Gastroesophageal sphincter (tissue), 4 donors: ENCODE results near the gene ATP9B. TPM values are rescaled to one million over a fixed set of nuclear protein-coding genes. Genes with fewer than 3 reads are reported as not detected.

ENCODE experiments used
- ATAC-seq: fragments of 150-250 bp; one replicate; pipeline ENCODE4 v1.9.1; 2016; ENCODE audit warnings: mild to moderate bottlenecking, moderate library complexity
- H3K27ac ChIP-seq, 4 donors: fragments of 200-600 bp; sonication (generic) in 3 of 4; 1 replicate in 3 of 4; 2 replicates in 1 of 4; pipeline ENCODE4 v1.5.1; 2016 to 2019
- H3K27me3 ChIP-seq: fragments of 200-600 bp; sonication (generic); one replicate; pipeline ENCODE4 v1.5.1; 2019
- H3K36me3 ChIP-seq, 2 donors: fragments of 200-600 bp; sonication (generic); one replicate each; pipeline ENCODE4 v1.5.1; 2019; ENCODE audit warnings: control low read depth in 1 of 2
- H3K4me1 ChIP-seq, 3 donors: fragments of 200-600 bp; sonication (generic); 1 replicate in 2 of 3; 2 replicates in 1 of 3; pipeline ENCODE4 v1.5.1; 2016 to 2019; ENCODE audit warnings: control low read depth in 2 of 3
- H3K4me3 ChIP-seq, 2 donors: fragments of 200-600 bp; sonication (generic); one replicate each; pipeline ENCODE4 v1.5.1; 2019; ENCODE audit warnings: mild to moderate bottlenecking in 1 of 2, moderate library complexity in 1 of 2
- H3K9me3 ChIP-seq, 3 donors: fragments of 200-600 bp; sonication (generic); one replicate each; pipeline ENCODE4 v1.5.1; 2017 to 2019; ENCODE audit warnings: control low read depth in 2 of 3
- CTCF ChIP-seq, 4 experiments: fragments of 200-600 bp in 2 of 4; fragments of 450-650 bp in 2 of 4; sonication (generic) in 1 of 4; IDR thresholded peaks; one replicate each; pipeline ENCODE4 v1.5.1; 2017 to 2019; ENCODE audit warnings: antibody characterized with exemption in 4 of 4, mild to moderate bottlenecking in 2 of 4, moderate library complexity in 2 of 4
- EP300 ChIP-seq: sonication (generic); formaldehyde crosslinking; IDR thresholded peaks from one replicate; pipeline ENCODE4 v1.6.1; 2017; ENCODE audit warnings: antibody characterized with exemption, mild to moderate bottlenecking
- POLR2A ChIP-seq, 2 donors: fragments of 450-650 bp; IDR thresholded peaks; one replicate each; pipeline ENCODE4 v1.6.1; 2017; ENCODE audit warnings: antibody characterized with exemption in 2 of 2, mild to moderate bottlenecking in 2 of 2, moderate library complexity in 1 of 2
- POLR2AphosphoS5 ChIP-seq: sonication (generic); formaldehyde crosslinking; IDR thresholded peaks from one replicate; pipeline ENCODE4 v1.6.1; 2017; ENCODE audit warnings: antibody characterized with exemption
- WGBS, 2 donors: methylation state at CpG; one replicate each; pipeline ENCODE4 v1.1.5; 2018; ENCODE audit warnings: low coverage in 1 of 2; 5-methylcytosine and 5-hydroxymethylcytosine counted together
- total RNA-seq, 4 donors: library from RNA; depleted of rRNA; stranded (reverse); fragments of >200 nt; gene quantifications; one replicate each; pipeline ENCODE4 v1.1.0, GENCODE V29; 2016

The ATP9B gene
- total RNA-seq, 4 donors from 2014 or later: 16.6 to 48.7 (median 33.7) TPM

- TF ChIP-seq CTCF (IDR thresholded peaks at IDR 0.05): no peak
- TF ChIP-seq POLR2A (IDR thresholded peaks at IDR 0.05): no peak
- TF ChIP-seq EP300: no peak
- TF ChIP-seq POLR2AphosphoS5: no peak
- H3K27me3 ChIP-seq: no peaks in the 10 kb centered on the region
- no peak overlapping the region for H3K27ac ChIP-seq
- H3K4me3 ChIP-seq: no peak overlapping the region
- no peak for ATAC-seq
- peaks cover 0 to 48% of the 10 kb centered on the region in 2 donors for H3K36me3 ChIP-seq
- H3K4me1 ChIP-seq: no peaks in the 10 kb centered on the region
- H3K9me3 ChIP-seq: peaks cover 0 to 5% (median 0%) of the 10 kb centered on the region in 3 donors
- 90 to 100% methylated on average over 2 of the region's 2 CpGs for WGBS, 2 donors
Measured at GRCh38 chr18:79317703-79318102, 248.5 kb downstream of the ATP9B start.

DNA sequence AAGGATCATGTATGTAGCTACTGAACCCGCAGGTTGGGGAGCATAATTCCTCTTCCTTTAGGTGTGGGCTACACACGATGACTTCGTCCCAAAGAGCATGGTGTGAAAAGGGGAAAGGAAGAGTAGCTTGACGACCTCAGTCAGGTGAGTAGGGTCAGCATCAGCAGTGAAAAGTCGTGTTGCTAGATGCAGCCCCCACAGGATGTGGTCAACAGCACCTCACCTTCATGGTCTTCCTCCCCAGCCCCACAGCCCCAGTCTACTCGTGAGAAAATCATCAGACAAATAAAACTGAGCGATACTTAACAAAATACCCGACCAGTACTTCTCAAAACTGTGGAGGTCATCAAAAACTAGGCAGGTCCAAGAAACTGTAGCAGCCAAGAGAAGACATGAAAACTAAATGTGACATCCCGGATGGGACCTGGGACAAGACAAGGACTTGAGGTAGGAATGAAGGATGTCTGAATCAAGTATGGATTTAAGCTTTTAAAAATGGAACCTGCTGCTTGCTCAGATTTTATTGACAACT is 249.0 kb downstream of the ATP9B start:
- no peak for ATAC-seq
- peaks cover 0 to 5% (median 0%) of the 10 kb centered on the region in 3 donors for H3K9me3 ChIP-seq
- WGBS, 2 donors: 83 to 89% methylated on average over 8 of the region's 9 CpGs
- no peak overlapping the region for H3K27ac ChIP-seq
- no peak for TF ChIP-seq POLR2AphosphoS5
- TF ChIP-seq EP300: no peak
- TF ChIP-seq CTCF (IDR thresholded peaks at IDR 0.05): no peak
- no peak for TF ChIP-seq POLR2A (IDR thresholded peaks at IDR 0.05)
- no peak overlapping the region for H3K4me3 ChIP-seq
- no peaks in the 10 kb centered on the region for H3K27me3 ChIP-seq
- peaks cover 0 to 48% of the 10 kb centered on the region in 2 donors for H3K36me3 ChIP-seq
- H3K4me1 ChIP-seq: no peaks in the 10 kb centered on the region

GRCh38 chr18:79320216-79320850 is 251.1 kb downstream of the ATP9B start:
- no peak overlapping the region for H3K27ac ChIP-seq
- no peak for ATAC-seq
- H3K4me1 ChIP-seq: no peaks in the 10 kb centered on the region
- H3K27me3 ChIP-seq: no peaks in the 10 kb centered on the region
- 17 to 77% methylated on average over 1 to 10 of the region's 15 CpGs for WGBS, 2 donors
- peaks cover 0 to 5% (median 0%) of the 10 kb centered on the region in 3 donors for H3K9me3 ChIP-seq
- no peak for TF ChIP-seq EP300
- no peak for TF ChIP-seq POLR2AphosphoS5
- TF ChIP-seq POLR2A (IDR thresholded peaks at IDR 0.05): no peak
- no peak for TF ChIP-seq CTCF (IDR thresholded peaks at IDR 0.05)
- H3K4me3 ChIP-seq: no peak overlapping the region
- peaks cover 0 to 60% of the 10 kb centered on the region in 2 donors for H3K36me3 ChIP-seq

DNA sequence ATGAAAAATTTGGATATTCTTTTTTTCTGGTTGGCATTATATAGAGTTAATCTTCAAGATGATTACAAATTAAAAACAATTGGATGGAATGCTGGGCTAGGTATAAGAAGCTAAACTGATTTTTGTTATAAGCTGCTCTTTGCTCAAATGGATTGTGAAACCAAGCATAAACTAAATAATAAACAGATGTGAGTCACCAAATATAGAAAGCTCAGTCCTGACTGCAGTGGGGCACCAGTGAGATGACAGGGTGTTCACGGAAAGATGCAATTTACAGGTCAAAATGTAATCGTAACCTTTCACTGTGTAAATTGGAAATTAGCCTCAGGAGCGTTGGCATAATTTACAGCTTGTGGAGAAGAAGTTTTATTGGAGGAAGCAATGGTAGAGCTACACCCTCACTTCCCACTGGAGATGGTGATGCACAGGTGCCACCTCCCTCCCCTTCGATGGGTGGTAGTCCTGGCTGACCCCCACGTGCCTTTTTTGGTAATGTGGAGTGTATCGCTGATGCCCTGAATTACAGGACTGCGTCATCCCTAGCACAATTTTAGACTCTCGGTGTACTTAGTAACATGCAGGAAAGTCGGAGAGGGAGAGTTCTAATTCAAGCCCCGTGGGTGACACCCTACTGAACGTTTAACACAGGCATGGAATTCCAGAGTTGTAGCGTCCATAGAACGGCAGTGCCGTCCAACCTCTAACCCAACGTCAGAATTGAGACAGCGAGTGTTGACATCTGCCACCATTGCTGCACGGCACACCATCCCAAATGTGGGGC is 252.6 kb downstream of the ATP9B start:
- no peak overlapping the region for H3K4me3 ChIP-seq
- no peaks in the 10 kb centered on the region for H3K9me3 ChIP-seq

More for the DNA sequence above, 252.6 kb downstream of the ATP9B start:
- no peak for TF ChIP-seq CTCF (IDR thresholded peaks at IDR 0.05)
- no peak for TF ChIP-seq POLR2AphosphoS5
- TF ChIP-seq POLR2A (IDR thresholded peaks at IDR 0.05): no peak
- no peak for TF ChIP-seq EP300
- no peak for ATAC-seq
- Histone ChIP-seq H3K27ac (no peak overlapping the region), H3K27me3 (no peaks in the 10 kb centered on the region), H3K4me1 (no peaks in the 10 kb centered on the region), H3K36me3 (peaks cover 0 to 50% of the 10 kb centered on the region in 2 donors)
- 75 to 81% methylated on average over 7 to 12 of the region's 17 CpGs for WGBS, 2 donors
